GM23338 (cell line): ENCODE measurements around the gene SLA2. TPM values are rescaled to one million over a fixed set of nuclear protein-coding genes. Genes with fewer than 3 reads are reported as not detected.

ENCODE experiments used
- ATAC-seq: fragments of 200-7000 bp; cut with Tn5 transposase; 3 replicates; pipeline ENCODE4 v1.9.1; 2020
- DNase-seq: peaks from one replicate; pipeline ENCODE4 v3.0.0-alpha.2; 2015; ENCODE audit warnings: low spot score
- H2AFZ ChIP-seq: fragments of 200-600 bp; sonication (generic); 2 replicates; pipeline ENCODE4 v1.8.0; 2016; ENCODE audit warnings: antibody characterized with exemption, mild to moderate bottlenecking, moderate library complexity
- H3F3A ChIP-seq: fragments of 200-600 bp; sonication (generic); replicated peaks from 2 replicates; pipeline ENCODE4 v1.8.0; 2017; ENCODE audit warnings: antibody characterized with exemption, mixed run types, low read depth
- H3K27ac ChIP-seq: fragments of 200-600 bp; sonication (generic); 2 replicates; pipeline ENCODE4 v1.6.1; 2016; ENCODE audit warnings: low read depth
- H3K27me3 ChIP-seq: fragments of 200-600 bp; sonication (generic); 2 replicates; pipeline ENCODE4 v1.8.0; 2016; ENCODE audit warnings: mild to moderate bottlenecking, mixed run types, moderate library complexity; ENCODE audit not compliant: insufficient read depth
- H3K36me3 ChIP-seq: fragments of 200-600 bp; sonication (generic); 2 replicates; pipeline ENCODE4 v1.8.0; 2016; ENCODE audit warnings: mild to moderate bottlenecking; ENCODE audit not compliant: insufficient read depth
- H3K4me1 ChIP-seq: fragments of 200-600 bp; sonication (generic); 2 replicates; pipeline ENCODE4 v1.8.0; 2016; ENCODE audit warnings: mild to moderate bottlenecking, moderate library complexity; ENCODE audit not compliant: insufficient read depth
- H3K4me2 ChIP-seq: fragments of 200-600 bp; sonication (generic); 2 replicates; pipeline ENCODE4 v1.7.1; 2017; ENCODE audit warnings: mixed run types
- H3K4me3 ChIP-seq: fragments of 200-600 bp; sonication (generic); 2 replicates; pipeline ENCODE4 v1.6.1; 2016; ENCODE audit warnings: mixed run types
- H3K79me2 ChIP-seq: fragments of 200-600 bp; sonication (generic); replicated peaks from 2 replicates; pipeline ENCODE4 v1.8.0; 2017; ENCODE audit warnings: mild to moderate bottlenecking; ENCODE audit not compliant: insufficient read depth
- H3K9me2 ChIP-seq: fragments of 200-600 bp; sonication (generic); 2 replicates; pipeline ENCODE4 v1.8.0; 2017; ENCODE audit not compliant: insufficient read depth
- H4K20me1 ChIP-seq: fragments of 200-600 bp; sonication (generic); replicated peaks from 2 replicates; pipeline ENCODE4 v1.8.0; 2017; ENCODE audit warnings: mild to moderate bottlenecking; ENCODE audit not compliant: insufficient read depth
- H3K27ac Mint-ChIP-seq: 2 replicates; pipeline ENCODE4 v1.8.0; 2020; ENCODE audit warnings: inconsistent platforms, mild to moderate bottlenecking, moderate library complexity, mixed read lengths
- H3K27me3 Mint-ChIP-seq: 3 replicates; pipeline ENCODE4 v1.8.0; 2022; ENCODE audit warnings: low read depth, mild to moderate bottlenecking, moderate library complexity, mixed read lengths, inconsistent platforms; ENCODE audit not compliant: insufficient read depth, poor library complexity
- H3K36me3 Mint-ChIP-seq: 3 replicates; pipeline ENCODE4 v1.8.0; 2021; ENCODE audit warnings: low read depth, mild to moderate bottlenecking, inconsistent platforms, moderate library complexity, mixed read lengths
- H3K4me1 Mint-ChIP-seq: 3 replicates; pipeline ENCODE4 v1.8.0; 2020; ENCODE audit warnings: mild to moderate bottlenecking, inconsistent platforms, mixed read lengths
- H3K4me3 Mint-ChIP-seq: 3 replicates; pipeline ENCODE4 v1.8.0; 2021; ENCODE audit warnings: moderate library complexity, mild to moderate bottlenecking, inconsistent platforms, mixed read lengths
- H3K9me3 Mint-ChIP-seq: 3 replicates; pipeline ENCODE4 v1.8.0; 2020; ENCODE audit warnings: moderate library complexity, mild to moderate bottlenecking, inconsistent platforms, mixed read lengths
- ETS1 ChIP-seq: IDR thresholded peaks from 2 replicates; pipeline ENCODE4 v1.6.1; 2016; ENCODE audit warnings: antibody characterized with exemption
- EZH2phosphoT487 ChIP-seq: fragments of 200-600 bp; sonication (generic); IDR thresholded peaks from one replicate; pipeline ENCODE4 v1.8.1; 2018; ENCODE audit warnings: antibody characterized with exemption; ENCODE audit not compliant: unreplicated experiment
- JUNB ChIP-seq: IDR thresholded peaks from one replicate; pipeline ENCODE4 v1.6.1; 2016; ENCODE audit warnings: antibody characterized with exemption; ENCODE audit not compliant: unreplicated experiment
- NANOG ChIP-seq: IDR thresholded peaks from 2 replicates; pipeline ENCODE4 v1.6.1; 2016; ENCODE audit warnings: antibody characterized with exemption, borderline replicate concordance
- POLR2AphosphoS5 ChIP-seq: IDR thresholded peaks from 2 replicates; pipeline ENCODE4 v1.6.1; 2016; ENCODE audit warnings: antibody characterized with exemption, low read depth
- STAT1 ChIP-seq: IDR thresholded peaks from one replicate; pipeline ENCODE4 v1.6.1; 2016; ENCODE audit warnings: antibody characterized with exemption; ENCODE audit not compliant: unreplicated experiment
- ZNF114 ChIP-seq: fragments of 250-450 bp; sonication (Bioruptor Pico); IDR thresholded peaks from 2 replicates; pipeline ENCODE4 v1.5.0; 2020; ENCODE audit warnings: mild to moderate bottlenecking, moderate library complexity
- ZNF331 ChIP-seq: fragments of 250-450 bp; sonication (Bioruptor Pico); IDR thresholded peaks from 2 replicates; pipeline ENCODE4 v1.5.0; 2020; ENCODE audit warnings: low read depth, mild to moderate bottlenecking, moderate library complexity
- ZNF462 ChIP-seq: fragments of 250-450 bp; sonication (Bioruptor Pico); IDR thresholded peaks from 2 replicates; pipeline ENCODE4 v1.5.0; 2020; ENCODE audit warnings: mild to moderate bottlenecking, moderate library complexity
- polyA plus RNA-seq: library from polyadenylated mRNA; unstranded; fragments of >200 nt; fragmentation: Nextera tagmentation; extraction: Ambion mirVana; gene quantifications from 2 replicates; pipeline ENCODE4 v1.2.1, GENCODE V29; 2016
- total RNA-seq: library from RNA; depleted of rRNA; stranded (reverse); fragments of >200 nt; shearing (Covaris generic); gene quantifications from 2 replicates; pipeline ENCODE4 v1.2.3, GENCODE V29; 2014
- TF ChIP-seq, protein P1 (sequence below), 2 experiments: fragments of 200-600 bp in 1 of 2; sonication (generic) in 1 of 2; conservative IDR thresholded peaks; 2 replicates each; pipeline versions ENCODE4 v1.5.1 to v1.6.1; 2016 to 2017; ENCODE audit warnings: antibody characterized with exemption in 2 of 2, low read depth in 2 of 2, mild to moderate bottlenecking in 2 of 2, moderate library complexity in 1 of 2

Gene SLA2
- total and polyA plus RNA-seq, 2 experiments from 2014 or later: 0.18 TPM; not detected in 1

- Mint-ChIP-seq H3K36me3 (peaks cover 25% of the 10 kb centered on the region), H3K9me3 (no peaks in the 10 kb centered on the region), H3K27ac (peak overlapping the region; percentile 98), H3K27me3 (peaks cover 29% of the 10 kb centered on the region), H3K4me1 (peaks cover 50% of the 10 kb centered on the region), H3K4me3 (peak overlapping the region; percentile 77)
- no peak for TF ChIP-seq ZNF331 (CRISPR knock-in tag)
- no peak for TF ChIP-seq JUNB
- TF ChIP-seq, protein P1, sequence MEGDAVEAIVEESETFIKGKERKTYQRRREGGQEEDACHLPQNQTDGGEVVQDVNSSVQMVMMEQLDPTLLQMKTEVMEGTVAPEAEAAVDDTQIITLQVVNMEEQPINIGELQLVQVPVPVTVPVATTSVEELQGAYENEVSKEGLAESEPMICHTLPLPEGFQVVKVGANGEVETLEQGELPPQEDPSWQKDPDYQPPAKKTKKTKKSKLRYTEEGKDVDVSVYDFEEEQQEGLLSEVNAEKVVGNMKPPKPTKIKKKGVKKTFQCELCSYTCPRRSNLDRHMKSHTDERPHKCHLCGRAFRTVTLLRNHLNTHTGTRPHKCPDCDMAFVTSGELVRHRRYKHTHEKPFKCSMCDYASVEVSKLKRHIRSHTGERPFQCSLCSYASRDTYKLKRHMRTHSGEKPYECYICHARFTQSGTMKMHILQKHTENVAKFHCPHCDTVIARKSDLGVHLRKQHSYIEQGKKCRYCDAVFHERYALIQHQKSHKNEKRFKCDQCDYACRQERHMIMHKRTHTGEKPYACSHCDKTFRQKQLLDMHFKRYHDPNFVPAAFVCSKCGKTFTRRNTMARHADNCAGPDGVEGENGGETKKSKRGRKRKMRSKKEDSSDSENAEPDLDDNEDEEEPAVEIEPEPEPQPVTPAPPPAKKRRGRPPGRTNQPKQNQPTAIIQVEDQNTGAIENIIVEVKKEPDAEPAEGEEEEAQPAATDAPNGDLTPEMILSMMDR (conservative IDR thresholded peaks at IDR 0.05; ENCODE audit: low read depth in 2 of 2): 0 out of 4 replicates have a peak, but pooled peaks of 1 of the 2 experiments have one; percentile 8
- no peak for TF ChIP-seq STAT1
- no peak for TF ChIP-seq EZH2phosphoT487
- no peak for TF ChIP-seq ZNF114
- TF ChIP-seq ZNF462 (CRISPR knock-in tag): no peak
- TF ChIP-seq NANOG: no peak
- no peak for TF ChIP-seq ETS1
- TF ChIP-seq POLR2AphosphoS5: peak; percentile 89
- Histone ChIP-seq H3K27me3 (no peaks in the 10 kb centered on the region), H3K27ac (peak overlapping the region; percentile 98), H3K9me2 (no peaks in the 10 kb centered on the region), H3K79me2 (peaks cover 44% of the 10 kb centered on the region), H3F3A (peaks cover 6% of the 10 kb centered on the region; the same call in 1 of the 2 replicates), H3K4me3 (peak overlapping the region; percentile 52), H3K4me1 (peaks cover 38% of the 10 kb centered on the region), H3K36me3 (no peaks in the 10 kb centered on the region), H2AFZ (no peak overlapping the region), H3K4me2 (peak overlapping the region; percentile 81), H4K20me1 (peaks cover 7% of the 10 kb centered on the region)
- peak; percentile 93 for DNase-seq
- ATAC-seq: peak; percentile 66
These were observed 74.2 kb downstream of the SLA2 start for GRCh38 chr20:36571564-36572504.
